HG02973 (cell line): ENCODE results near the gene INO80B.
A peak's percentile ranks its signal among the peaks of the same experiment; 100 is the strongest.
"Not testable (repeated sequence)": the region's sequence is repeated elsewhere in the genome, so short reads cannot be mapped to it uniquely, and the experiment has no call there.

ENCODE experiments used
- ATAC-seq: cut with Tn5 transposase; IDR thresholded peaks from one replicate; pipeline ENCODE4 v1.9.1; 2021; ENCODE audit warnings: moderate library complexity; ENCODE audit not compliant: unreplicated experiment

Gene INO80B

GRCh38 chr2:74425523-74425922, 29.4 kb upstream of the INO80B start:
- no peak for ATAC-seq

- ATAC-seq: no peak
Observed at GRCh38 chr2:74426181-74426758, 28.6 kb upstream of the INO80B start.

- ATAC-seq: no peak
Observed at GRCh38 chr2:74427551-74427950, 27.3 kb upstream of the INO80B start.

- no peak for ATAC-seq
Observed at GRCh38 chr2:74428675-74429074, 26.2 kb upstream of the INO80B start.

- ATAC-seq: no peak
Observed at GRCh38 chr2:74429487-74430451, 25.1 kb upstream of the INO80B start.

- no peak for ATAC-seq
Observed at GRCh38 chr2:74430502-74430901, 24.4 kb upstream of the INO80B start.

GRCh38 chr2:74436111-74436805, 18.6 kb upstream of the INO80B start:
- no peak for ATAC-seq

- no peak for ATAC-seq
Observed at GRCh38 chr2:74436848-74437695, 17.8 kb upstream of the INO80B start.

GRCh38 chr2:74438248-74438647, 16.6 kb upstream of the INO80B start:
- ATAC-seq: no peak

- no peak for ATAC-seq
Observed at GRCh38 chr2:74439373-74439772, 15.5 kb upstream of the INO80B start.

- ATAC-seq: peak; percentile 4
Observed at GRCh38 chr2:74439803-74440377, 15.0 kb upstream of the INO80B start.

- ATAC-seq: peak; percentile 78
Observed at GRCh38 chr2:74440378-74441169, 14.3 kb upstream of the INO80B start.

- no peak for ATAC-seq
Observed at GRCh38 chr2:74441170-74441689, 13.7 kb upstream of the INO80B start.

GRCh38 chr2:74441690-74442482, 13.0 kb upstream of the INO80B start, which contains the start of gene RTKN:
Gene RTKN (minus strand): TSS chr2:74441937. CDS start chr2:74441816, 121 bp downstream.
- ATAC-seq: no peak

GRCh38 chr2:74442483-74443297, 12.2 kb upstream of the INO80B start:
- ATAC-seq: not testable (repeated sequence)

- ATAC-seq: no peak
Observed at GRCh38 chr2:74444498-74445318, 10.2 kb upstream of the INO80B start.
